Activated CD4-positive, alpha-beta T cell treated with anti-CD3 and anti-CD28 coated beads, Interleukin-2, amount 50 U/mL, for 1 hour (primary cell): ENCODE data around the gene PODXL.

Experiments
- DNase-seq: peaks from one replicate; pipeline ENCODE4 v3.0.0-alpha.2; 2020

PODXL gene

DNA sequence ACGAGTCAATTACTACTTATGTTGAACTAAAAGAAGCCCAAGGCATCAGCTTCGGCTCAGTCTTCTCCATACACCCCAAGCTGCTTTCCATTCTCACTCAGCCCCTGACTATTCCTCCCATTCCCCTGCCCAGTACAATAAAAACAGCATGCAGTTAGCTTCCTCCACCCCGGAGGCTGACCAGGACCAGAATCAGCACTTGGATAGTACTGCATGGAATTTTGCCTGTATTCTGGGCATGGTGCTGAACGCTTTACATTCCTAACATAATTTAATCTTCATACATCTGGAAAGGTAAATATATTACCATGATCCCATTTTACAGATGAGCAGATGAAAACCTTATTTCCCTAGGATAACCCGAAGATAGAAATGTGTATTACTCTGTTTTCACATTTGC is 7.5 kb upstream of the PODXL start:
- no peak for DNase-seq

DNA sequence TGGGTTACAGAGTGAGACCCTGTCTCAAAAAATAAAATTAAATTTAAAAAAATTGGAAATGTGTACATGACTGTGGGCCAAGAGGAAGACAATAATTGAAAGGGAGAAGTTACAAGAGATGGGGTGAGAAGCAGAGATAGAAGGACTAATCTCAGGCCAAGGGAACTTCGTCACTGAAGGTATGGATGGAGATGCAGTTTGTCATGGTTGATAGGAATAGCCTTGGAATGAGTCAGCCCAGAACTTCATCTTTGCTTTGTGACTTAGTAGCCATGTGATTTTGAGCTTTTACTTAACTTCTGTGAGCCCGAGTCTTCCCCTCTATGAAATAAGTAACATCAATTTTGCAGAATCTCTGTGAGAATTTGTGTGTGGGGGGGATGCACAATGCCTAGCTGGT is 6.5 kb upstream of the PODXL start:
- no peak for DNase-seq

GRCh38 chr7:131560061-131560460 is 3.6 kb upstream of the PODXL start:
- no peak for DNase-seq

GRCh38 chr7:131557652-131558385 is 1.4 kb upstream of the PODXL start:
- DNase-seq = no peak

DNA sequence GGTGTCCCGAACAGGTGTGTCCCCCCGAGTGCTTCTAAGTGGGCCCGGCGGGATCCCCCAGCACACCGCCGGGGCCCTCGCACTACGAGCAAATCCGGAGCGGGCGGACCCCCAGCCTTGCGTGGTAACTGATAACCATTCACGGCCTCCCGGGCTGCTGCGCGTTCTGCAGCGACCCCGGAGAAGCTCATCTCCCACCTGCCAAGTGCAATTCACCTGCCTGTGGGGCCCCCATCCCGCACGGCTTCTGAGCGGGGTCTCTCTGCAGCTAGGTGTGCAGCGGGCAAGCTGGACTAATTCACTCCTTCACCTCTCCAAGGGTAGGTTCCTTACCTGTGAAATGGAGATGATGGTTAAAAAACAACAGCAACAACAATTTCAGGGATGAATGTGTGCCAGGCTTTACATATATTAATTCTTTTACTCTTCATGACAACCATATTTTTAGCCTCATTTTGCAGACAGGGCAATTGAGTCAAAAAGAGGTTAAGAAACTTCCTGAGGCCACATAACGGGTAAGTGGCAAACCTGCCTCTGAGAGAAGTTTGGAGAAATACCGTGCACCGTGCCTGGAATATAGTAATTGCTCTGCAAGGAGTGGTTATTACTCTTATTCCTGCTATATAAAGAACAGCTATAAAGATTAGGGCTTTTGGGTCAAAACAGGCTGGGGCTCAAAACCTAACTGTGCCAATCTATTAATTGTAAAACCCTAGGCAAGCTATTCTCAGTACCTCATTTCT is 652 bp upstream of the PODXL start:
- no peak for DNase-seq

DNA sequence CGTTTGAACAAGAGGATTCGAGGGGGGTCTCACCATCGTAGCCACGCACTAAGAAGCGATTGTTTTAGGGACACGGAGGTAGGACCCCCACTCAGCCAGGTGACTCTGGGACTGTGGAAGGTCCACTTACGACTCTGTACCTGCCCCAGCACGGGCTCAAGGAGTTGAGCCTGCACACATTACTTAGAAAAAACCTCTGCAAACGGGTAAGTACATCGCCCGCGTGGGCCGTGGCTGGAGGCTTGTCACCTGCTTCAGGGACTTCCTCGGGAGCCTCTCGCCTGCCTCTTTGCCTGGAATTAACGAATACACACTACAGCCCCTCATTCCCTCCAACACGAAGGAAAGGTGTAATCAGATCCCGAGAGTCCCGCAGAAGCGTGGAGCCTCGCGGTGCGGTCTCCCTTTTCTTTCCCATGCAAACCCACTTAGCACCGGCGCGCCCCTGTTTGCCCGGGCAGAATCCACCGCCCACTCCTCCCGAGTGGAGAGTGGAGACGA is 826 bp downstream of the PODXL start:
- DNase-seq = no peak

DNA sequence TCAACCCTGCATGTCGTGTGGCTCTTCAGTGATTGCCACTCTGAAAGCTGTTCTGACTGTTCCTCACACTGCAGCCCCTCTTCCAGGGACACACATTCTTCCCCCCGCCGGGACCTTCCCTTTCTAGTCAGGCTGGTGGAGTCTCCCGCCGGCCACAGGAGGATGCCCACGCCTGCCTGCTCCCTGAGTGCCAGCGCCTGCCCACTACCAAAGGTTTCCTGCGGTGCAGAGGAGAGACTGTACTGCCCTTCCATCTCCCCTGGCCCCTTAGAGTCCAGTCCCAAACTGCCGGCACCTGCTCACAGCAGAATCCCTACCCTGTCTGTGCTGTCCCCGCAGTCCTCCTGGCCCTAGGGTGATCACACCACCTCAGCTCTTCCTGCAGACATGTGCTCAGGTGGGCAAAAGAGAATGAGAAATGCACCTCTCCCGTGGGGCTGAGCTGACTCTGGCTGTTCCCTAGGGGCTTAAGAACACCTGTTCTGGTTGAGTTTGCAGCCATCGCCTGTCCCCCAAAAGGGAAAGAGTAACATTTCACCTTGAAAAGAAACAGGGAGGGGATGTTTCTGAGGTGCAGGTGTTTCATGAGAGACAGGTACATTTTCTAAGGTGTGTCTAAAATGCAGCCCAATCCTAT is 1.4 kb downstream of the PODXL start:
- no peak for DNase-seq

GRCh38 chr7:131553931-131554330 is 2.5 kb downstream of the PODXL start:
- no peak for DNase-seq

DNA sequence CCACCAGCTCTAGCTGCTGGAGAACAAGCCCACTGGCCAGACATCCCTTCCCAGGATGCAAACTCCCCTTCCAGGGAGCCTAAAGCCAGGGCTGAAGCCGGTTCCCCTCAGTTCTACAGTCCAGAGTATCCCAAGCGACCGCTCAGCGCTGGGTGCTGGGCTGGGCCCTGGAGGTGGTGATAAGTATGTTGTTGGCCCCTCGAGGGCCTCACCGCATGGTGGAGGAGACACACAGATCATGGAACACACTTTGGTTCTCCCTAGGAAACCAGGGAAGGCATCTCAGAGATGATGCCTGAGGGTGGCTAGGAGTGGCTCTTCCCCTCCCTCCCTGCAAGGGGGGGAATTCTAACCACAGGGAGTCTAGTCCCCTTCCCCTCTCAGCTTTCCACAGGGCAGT is 4.4 kb downstream of the PODXL start:
- DNase-seq = no peak

- DNase-seq = no peak
Measured at GRCh38 chr7:131550846-131551245, 5.6 kb downstream of the PODXL start.

DNA sequence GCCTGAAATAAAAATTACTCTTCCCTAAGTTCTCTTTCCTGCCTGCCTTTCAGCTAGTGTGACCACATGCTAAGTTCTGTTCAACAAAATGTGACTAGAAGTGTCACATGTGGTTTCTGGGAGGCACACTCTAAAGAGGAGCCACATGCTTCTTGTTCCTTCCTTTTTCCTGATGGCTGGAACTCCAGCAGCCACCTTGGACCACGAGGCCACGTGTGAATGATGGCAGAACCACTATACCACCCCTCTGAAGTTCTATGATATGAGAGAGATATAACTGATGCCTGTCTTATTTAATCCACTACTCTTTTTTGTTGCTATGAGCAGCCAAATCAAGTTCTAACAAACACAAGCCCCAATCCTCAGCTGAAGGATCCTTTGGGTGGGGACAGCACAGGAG is 8.1 kb downstream of the PODXL start:
- no peak for DNase-seq

- DNase-seq = no peak
Measured at GRCh38 chr7:131547589-131547988, 8.8 kb downstream of the PODXL start.

DNA sequence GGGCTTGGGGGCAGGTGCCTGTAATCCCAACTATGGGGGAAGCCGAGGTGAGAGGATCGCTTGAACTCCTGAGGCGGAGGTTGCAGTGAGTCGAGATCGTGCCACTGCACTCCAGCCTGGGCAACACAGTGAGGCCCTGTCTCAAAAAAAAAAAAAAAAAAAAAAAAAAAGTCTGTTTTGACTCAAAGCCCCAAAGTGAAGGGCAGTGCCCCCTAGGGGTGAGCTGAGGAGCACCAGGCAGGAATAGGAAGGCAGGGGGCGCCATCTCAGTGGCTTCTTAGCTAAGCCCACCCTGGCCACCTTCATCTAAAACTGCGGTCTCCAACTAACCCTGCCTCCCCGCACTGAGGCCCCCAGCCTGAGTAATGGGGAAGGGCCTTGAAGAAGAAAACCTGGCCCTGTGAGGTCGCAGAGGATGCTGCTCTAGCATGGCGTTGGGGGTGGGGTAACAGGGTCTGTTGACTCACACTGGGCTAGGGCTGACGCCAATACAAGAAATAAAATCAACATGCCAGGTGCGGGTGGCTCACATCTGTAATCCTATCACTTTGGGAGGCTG is 9.8 kb downstream of the PODXL start:
- peak; percentile 28 for DNase-seq

GRCh38 chr7:131546126-131546525 is 10.3 kb downstream of the PODXL start:
- DNase-seq = no peak

DNA sequence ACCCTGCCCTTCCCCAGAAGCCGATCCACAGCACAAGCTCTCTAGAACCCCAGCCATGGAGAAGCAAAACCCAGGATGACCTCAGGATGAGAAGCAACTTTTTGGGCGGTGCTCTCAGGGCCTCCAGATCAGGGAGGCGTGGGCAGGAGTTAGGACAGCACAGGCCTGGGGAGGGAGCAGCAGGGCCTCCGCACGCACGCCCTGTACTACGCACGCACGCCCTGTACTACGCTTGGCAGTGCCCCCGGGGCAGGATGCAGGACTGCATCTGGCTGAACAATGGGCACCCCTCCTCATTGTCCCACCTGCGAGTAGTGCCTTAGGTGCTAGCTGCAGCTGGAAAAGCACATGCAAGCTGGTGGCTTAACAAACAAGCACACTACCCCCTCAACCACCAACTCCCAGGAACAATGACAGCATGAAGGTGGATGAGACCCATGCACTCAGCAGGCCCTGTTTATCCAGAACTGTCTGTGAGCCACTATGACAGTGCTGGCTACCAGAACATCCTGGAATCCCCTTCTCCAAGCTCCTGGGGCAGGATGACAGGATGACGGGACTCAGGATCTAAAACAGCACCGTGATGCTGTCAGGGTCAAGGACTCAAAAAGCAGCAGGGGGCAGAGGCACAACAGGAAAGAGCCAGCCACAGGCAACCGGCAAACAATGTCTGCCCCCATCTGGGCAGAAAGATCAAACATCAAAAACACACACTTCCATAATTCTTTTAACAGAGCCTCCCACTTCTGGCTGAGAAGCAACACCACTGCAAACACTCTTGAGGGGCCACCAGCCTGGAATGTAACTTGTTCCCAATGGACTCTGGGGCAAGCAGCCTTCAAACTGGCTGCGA is 11.8 kb downstream of the PODXL start:
- DNase-seq = no peak

- DNase-seq = no peak
Measured at GRCh38 chr7:131544021-131544420, 12.4 kb downstream of the PODXL start.

DNA sequence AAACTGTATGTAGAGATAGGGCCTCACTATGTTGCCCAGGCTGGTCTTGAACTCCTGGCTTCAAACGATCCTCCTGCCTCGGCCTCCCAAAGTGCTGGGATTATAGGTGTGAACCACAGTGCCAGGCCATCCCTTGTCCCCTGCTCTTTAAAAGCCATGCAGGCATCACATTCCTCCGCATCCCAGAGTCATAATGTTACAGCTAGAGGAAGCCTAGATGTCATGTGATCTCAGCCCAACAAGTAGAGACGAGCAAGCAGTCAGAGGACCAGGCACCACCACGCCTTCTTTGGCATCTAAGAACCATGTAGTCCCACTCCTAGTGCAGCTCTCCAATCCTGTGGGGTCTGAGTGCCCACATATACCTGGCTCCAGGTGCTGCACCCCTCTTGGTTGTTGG is 13.1 kb downstream of the PODXL start:
- no peak for DNase-seq

- DNase-seq = no peak
Measured at GRCh38 chr7:131540491-131541162, 15.8 kb downstream of the PODXL start.

DNA sequence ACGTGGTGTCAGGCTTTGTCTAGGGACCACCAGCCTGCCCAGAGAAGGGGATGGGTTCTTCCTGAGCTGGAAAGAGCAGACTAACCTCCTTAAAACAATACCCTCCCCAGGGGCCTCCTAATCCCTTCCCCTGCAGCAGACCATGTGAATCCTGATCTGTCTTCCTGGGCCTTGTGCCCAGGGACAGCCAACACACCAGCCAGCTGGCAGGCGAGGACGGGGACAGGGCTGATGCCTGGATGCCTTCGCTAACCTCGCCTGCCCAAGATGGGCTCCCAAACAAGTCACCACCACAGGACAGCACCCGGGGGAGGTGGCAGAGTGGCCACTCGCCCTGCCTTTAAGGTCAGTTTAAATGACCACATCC is 17.6 kb downstream of the PODXL start:
- no peak for DNase-seq

- no peak for DNase-seq
Measured at GRCh38 chr7:131538071-131538812, 18.2 kb downstream of the PODXL start.

DNA sequence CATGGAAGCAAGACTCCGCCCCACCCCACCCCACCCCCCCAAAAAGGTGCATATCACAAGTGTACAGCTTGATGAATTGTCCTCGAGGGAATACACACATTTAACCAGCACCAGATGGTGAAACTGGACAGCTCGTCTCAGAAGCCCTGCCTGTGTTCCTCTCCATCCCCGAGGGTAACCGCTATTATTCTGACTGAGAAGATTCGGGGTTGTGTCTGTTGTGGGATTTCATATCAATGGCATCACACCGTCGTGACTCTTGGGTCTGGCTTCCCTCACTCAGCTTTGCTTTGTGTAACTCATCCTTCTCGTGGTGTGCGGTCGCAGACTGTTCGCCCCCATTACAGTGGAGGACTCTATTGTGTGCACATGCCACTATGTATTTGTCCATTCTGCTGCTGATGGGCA is 18.9 kb downstream of the PODXL start:
- DNase-seq = no peak
